ENCODE data around the gene CASR.

- TF ChIP-seq POLR2A (IDR thresholded peaks at IDR 0.05; ENCODE audit: extremely low read depth, insufficient read length) (no peak), CTCF (IDR thresholded peaks at IDR 0.05; ENCODE audit: low read depth, low read length) (no peak), MAX (IDR thresholded peaks at IDR 0.05; ENCODE audit: low read depth, low read length) (no peak)
These were observed 130.9 kb downstream of the CASR start for GRCh38 chr3:122314228-122314876.
